Mucosa of descending colon (tissue), 3 donors: ENCODE data around the gene MAGI1. TPM values are rescaled to one million over a fixed set of nuclear protein-coding genes. Genes with fewer than 3 reads are reported as not detected.
A peak's percentile ranks its signal among the peaks of the same experiment; 100 is the strongest.

Experiments used
- ATAC-seq: fragments of 200-7000 bp; cut with Tn5 transposase; one replicate; pipeline ENCODE4 v1.9.1; 2020; ENCODE audit warnings: mild to moderate bottlenecking, moderate library complexity
- DNase-seq, 3 donors: peaks; one replicate each; pipeline ENCODE4 v3.0.0-alpha.2; 2020
- H3K36me3 ChIP-seq: fragments of 200-600 bp; one replicate; pipeline ENCODE4 v1.8.0; 2021; ENCODE audit warnings: low read depth, mild to moderate bottlenecking
- H3K4me1 ChIP-seq: fragments of 200-600 bp; one replicate; pipeline ENCODE4 v1.8.0; 2021; ENCODE audit warnings: low read depth, mild to moderate bottlenecking
- H3K4me3 ChIP-seq: fragments of 200-600 bp; one replicate; pipeline ENCODE4 v1.8.0; 2021; ENCODE audit warnings: mild to moderate bottlenecking
- H3K9me3 ChIP-seq: fragments of 200-600 bp; one replicate; pipeline ENCODE4 v1.8.0; 2021; ENCODE audit warnings: mild to moderate bottlenecking
- intact Hi-C, 2 donors: fragments of 100-400 bp; cut with DNase I in 1 of 2; cut with micrococcal nuclease in 1 of 2; formaldehyde crosslinking; loops; one replicate each; pipeline versions ENCODE4 v1.11.0 to v1.11.1; 2022; cut with DNase I, micrococcal nuclease
- total RNA-seq, 3 donors: library from RNA; stranded (reverse); fragmentation: NEBNext Ultra II Directional in 2 of 3; extraction: Animal tissue kit (Norgen Biotek cat#: 25700) in 2 of 3; gene quantifications; one replicate each; pipeline versions ENCODE4 v1.2.1 to v1.2.4, GENCODE V29; 2021 to 2023
- TF ChIP-seq, protein P1 (sequence below): fragments of 200-600 bp; IDR thresholded peaks from one replicate; pipeline ENCODE4 v1.8.0; 2022; ENCODE audit warnings: antibody characterized with exemption, mild to moderate bottlenecking
- donor health status: DM: no; HTN: no; CAD: no; lungs with moderate emphysema.
- donor health status: DM: no; HTN: no; CAD: no.
- donor health status: DM: no; HTN: yes; CAD: no.

MAGI1 gene
- total RNA-seq, 3 donors from 2014 or later, result 41.9 to 59.6 (median 45.6) TPM

DNA sequence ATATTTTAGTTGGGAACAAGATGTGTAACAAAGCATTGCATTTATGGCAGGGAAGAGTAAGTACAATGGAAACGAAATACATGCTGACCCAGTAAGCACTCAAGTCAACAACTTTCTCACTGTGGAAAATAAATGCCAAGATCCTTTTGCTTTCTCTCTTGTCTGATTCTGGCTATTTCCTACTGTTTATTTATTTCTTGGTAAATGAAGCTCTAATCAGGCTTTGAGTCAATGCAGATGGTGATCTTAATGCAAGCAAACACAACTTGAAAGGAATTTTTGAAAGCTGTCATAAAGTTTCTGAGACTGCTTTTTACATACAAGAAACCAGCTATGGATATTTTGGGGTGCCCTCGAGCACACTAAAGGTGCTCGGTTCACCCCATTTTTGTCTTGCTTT, 624.8 kb downstream of the MAGI1 start:
- Histone ChIP-seq H3K36me3 (no peaks in the 10 kb centered on the region), H3K9me3 (no peaks in the 10 kb centered on the region), H3K4me3 (no peak overlapping the region), H3K4me1 (peaks cover 10% of the 10 kb centered on the region)
- DNase-seq, result no peak
- no peak for ATAC-seq
- intact Hi-C loops, result loop anchor here in 1 of 2 donors (10.0 kb wide), 1 partner anchor 69 kb away; no protein-coding TSS in a partner anchor
- TF ChIP-seq, protein P1, sequence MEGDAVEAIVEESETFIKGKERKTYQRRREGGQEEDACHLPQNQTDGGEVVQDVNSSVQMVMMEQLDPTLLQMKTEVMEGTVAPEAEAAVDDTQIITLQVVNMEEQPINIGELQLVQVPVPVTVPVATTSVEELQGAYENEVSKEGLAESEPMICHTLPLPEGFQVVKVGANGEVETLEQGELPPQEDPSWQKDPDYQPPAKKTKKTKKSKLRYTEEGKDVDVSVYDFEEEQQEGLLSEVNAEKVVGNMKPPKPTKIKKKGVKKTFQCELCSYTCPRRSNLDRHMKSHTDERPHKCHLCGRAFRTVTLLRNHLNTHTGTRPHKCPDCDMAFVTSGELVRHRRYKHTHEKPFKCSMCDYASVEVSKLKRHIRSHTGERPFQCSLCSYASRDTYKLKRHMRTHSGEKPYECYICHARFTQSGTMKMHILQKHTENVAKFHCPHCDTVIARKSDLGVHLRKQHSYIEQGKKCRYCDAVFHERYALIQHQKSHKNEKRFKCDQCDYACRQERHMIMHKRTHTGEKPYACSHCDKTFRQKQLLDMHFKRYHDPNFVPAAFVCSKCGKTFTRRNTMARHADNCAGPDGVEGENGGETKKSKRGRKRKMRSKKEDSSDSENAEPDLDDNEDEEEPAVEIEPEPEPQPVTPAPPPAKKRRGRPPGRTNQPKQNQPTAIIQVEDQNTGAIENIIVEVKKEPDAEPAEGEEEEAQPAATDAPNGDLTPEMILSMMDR, result no peak

DNA sequence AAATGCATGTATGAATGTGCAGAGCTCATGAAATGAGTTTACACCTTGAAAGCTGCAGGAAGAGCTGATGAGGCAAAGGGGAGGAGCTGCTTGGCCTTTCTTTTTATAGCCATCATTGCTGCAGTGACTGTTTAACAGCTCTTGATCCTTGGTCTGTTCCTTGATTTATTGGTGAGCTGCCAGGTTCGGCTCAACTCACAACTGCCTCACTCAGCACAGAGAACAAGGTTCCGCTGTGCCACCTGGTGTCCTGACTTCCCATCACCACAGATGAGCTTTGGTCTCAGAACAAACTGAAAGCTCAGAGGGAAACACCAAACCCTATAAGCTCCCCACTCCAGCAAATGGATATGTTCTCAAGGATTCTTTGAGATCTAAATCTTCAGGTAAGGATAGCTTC, 626.1 kb downstream of the MAGI1 start:
- Histone ChIP-seq H3K4me3 (no peak overlapping the region), H3K9me3 (no peaks in the 10 kb centered on the region), H3K4me1 (peaks cover 10% of the 10 kb centered on the region), H3K36me3 (no peaks in the 10 kb centered on the region)
- TF ChIP-seq, protein P1, result peak; percentile 23
- ATAC-seq, result peak; percentile 99
- peak; percentile 71 to 93 (median 78) for DNase-seq
- intact Hi-C loops, result loop anchor here in 1 of 2 donors (10.0 kb wide), 1 partner anchor 68 kb away; no protein-coding TSS in a partner anchor

DNA sequence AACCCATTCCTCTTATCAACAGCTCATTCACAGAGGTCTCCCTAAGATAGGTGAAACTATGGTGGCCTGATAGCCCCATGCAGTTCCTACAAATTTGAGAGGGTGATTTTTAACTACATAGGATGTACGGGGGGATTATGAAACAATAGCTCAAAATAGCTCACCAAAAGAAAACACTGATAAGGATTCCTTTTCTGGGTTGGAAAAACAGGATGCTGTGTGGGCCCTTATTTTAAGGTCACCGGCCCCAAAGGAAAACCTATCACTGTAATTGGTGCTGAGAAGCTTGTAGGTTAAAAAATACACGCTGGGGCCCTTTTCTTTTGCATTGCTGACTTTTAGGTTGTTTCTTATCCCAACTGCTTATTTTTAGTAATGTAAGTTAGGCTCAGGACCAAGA, 627.4 kb downstream of the MAGI1 start:
- H3K4me3 ChIP-seq, result no peak overlapping the region
- ATAC-seq, result no peak
- intact Hi-C loops, result loop anchor here in 1 of 2 donors (10.0 kb wide), 1 partner anchor 67 kb away; no protein-coding TSS in a partner anchor
- no peak for DNase-seq
- TF ChIP-seq, protein P1, result no peak
- H3K9me3 ChIP-seq, result no peaks in the 10 kb centered on the region
- no peaks in the 10 kb centered on the region for H3K36me3 ChIP-seq
- H3K4me1 ChIP-seq, result peaks cover 10% of the 10 kb centered on the region

DNA sequence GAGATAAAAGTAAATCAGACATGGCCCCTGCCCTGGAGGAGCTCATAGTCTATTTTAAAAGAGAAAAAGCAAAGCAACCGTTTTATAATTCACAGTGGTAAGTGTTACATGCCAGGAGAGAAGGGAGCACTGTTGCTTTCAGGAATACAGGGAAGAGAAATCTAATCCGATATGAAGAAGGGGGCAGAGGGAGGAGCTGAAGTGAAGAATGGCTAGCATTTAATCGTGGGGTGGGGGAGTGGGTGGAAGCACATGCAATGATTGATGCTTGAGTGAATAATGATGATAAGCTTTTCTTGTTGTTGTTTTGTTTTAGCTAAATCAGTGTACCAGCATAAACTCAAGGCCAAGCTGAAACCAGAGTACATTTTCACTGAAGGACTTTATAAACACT, 629.5 kb downstream of the MAGI1 start:
- ATAC-seq, result no peak
- intact Hi-C loops, result no loop called here
- DNase-seq, result no peak

DNA sequence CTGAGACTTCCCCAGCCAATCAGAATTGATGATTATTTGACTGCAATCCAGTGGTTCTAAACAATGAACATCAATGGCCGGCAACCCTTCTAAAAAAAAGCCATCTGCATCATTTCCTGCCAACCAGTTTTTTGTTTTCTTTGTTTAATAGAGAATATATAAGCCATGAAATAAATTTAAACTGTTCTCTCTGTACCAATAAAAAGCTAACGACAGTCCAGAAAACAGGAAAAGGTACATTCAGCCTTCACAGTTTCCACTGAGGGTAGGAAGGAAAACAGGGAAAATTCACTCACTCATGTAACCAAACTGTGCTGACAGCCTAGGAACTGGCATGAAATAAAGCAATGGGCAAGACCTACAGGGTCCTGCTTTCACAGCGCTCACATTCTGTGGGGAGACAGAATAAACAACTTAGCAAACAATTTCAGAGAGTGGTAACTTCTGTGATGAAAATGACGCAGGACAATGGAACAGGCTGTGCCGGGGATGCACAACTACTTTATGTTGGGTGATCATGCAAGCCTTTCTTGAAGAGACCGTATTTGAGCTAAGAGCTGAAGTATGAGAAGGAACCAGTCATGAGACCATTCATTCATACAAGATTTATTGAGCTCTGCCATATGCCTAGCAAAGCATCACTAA, 630.1 kb downstream of the MAGI1 start:
- ATAC-seq (no peak), DNase-seq (no peak)
- peaks cover 10% of the 10 kb centered on the region for H3K4me1 ChIP-seq
- H3K9me3 ChIP-seq, result no peaks in the 10 kb centered on the region
- no peak overlapping the region for H3K4me3 ChIP-seq
- intact Hi-C loops, result no loop called here
- no peaks in the 10 kb centered on the region for H3K36me3 ChIP-seq
- TF ChIP-seq, protein P1, result no peak

More for the DNA sequence above, 629.5 kb downstream of the MAGI1 start:
- Histone ChIP-seq H3K9me3 (no peaks in the 10 kb centered on the region), H3K4me3 (no peak overlapping the region), H3K36me3 (no peaks in the 10 kb centered on the region), H3K4me1 (peaks cover 10% of the 10 kb centered on the region)
- TF ChIP-seq, protein P1, result no peak
